BJ (cell line): ENCODE measurements around the gene FBF1. TPM values are rescaled to one million over a fixed set of nuclear protein-coding genes. Genes with fewer than 3 reads are reported as not detected.

Experiments
- CTCF ChIA-PET: fragments of 350-600 bp; formaldehyde crosslinking; extraction: SDS; loops from one replicate; lab custom pipeline; 2021; ENCODE audit warnings: antibody characterized with exemption, inconsistent platforms; lab: Yijun Ruan, JAX
- POLR2A ChIA-PET: fragments of 300-600 bp; sonication (Branson Sonifier 250); formaldehyde crosslinking; extraction: SDS; loops from one replicate; lab custom pipeline; 2021; ENCODE audit warnings: antibody characterized with exemption; lab: Charles Lee
- DNase-seq: peaks from one replicate; pipeline ENCODE4 v3.0.0-alpha.2; 2011; ENCODE audit warnings: low read depth
- H3K27me3 ChIP-seq: 2 replicates; pipeline ENCODE4 v1.6.0; 2011; ENCODE audit warnings: low read length; ENCODE audit not compliant: control insufficient read depth, insufficient read depth
- H3K36me3 ChIP-seq: 2 replicates; pipeline ENCODE4 v1.5.1; 2011; ENCODE audit warnings: low read length; ENCODE audit not compliant: control insufficient read depth, insufficient read depth
- H3K4me3 ChIP-seq: 2 replicates; pipeline ENCODE4 v1.5.1; 2011; ENCODE audit warnings: low read depth, mild to moderate bottlenecking, control low read depth, low read length
- CTCF ChIP-seq: IDR thresholded peaks from 2 replicates; pipeline ENCODE4 v1.5.1; 2011; ENCODE audit warnings: low read depth, mild to moderate bottlenecking, control low read depth, inconsistent platforms, low read length, moderate library complexity; ENCODE audit not compliant: insufficient read depth
- polyA plus RNA-seq: library from polyadenylated mRNA; depleted of rRNA; stranded (reverse); fragments of >200 nt; gene quantifications from 2 replicates; pipeline ENCODE4 v1.2.3, GENCODE V29; 2011

The FBF1 gene
- polyA plus RNA-seq, 1 experiment: 4.8 TPM

- DNase-seq: no peak
- TF ChIP-seq CTCF: no peak
- Histone ChIP-seq H3K36me3 (peaks cover 12% of the 10 kb centered on the region), H3K4me3 (no peak overlapping the region), H3K27me3 (no peaks in the 10 kb centered on the region)
- CTCF ChIA-PET: interaction anchor here (0.9 to 6.9 kb wide), 7 partner anchors 14 to 139 kb away, joined by 3 to 58 read pairs (median 7); partner anchors contain the start of gene TRIM47
- POLR2A ChIA-PET: no interaction called here
These were observed 48.2 kb downstream of the FBF1 start for GRCh38 chr17:75892556-75893224.

- no peak for DNase-seq
- Histone ChIP-seq H3K36me3 (peaks cover 10% of the 10 kb centered on the region), H3K27me3 (no peaks in the 10 kb centered on the region), H3K4me3 (no peak overlapping the region)
- ChIA-PET POLR2A (interaction anchor here (0.6 kb wide), 1 partner anchor 237 kb away, joined by 7 read pairs; no protein-coding TSS in a partner anchor), CTCF (interaction anchor here (0.9 to 1.1 kb wide), 4 partner anchors 13 to 138 kb away, joined by 3 to 4 read pairs (median 3); partner anchors contain the start of gene TRIM47)
- no peak for TF ChIP-seq CTCF
These were observed 49.0 kb downstream of the FBF1 start for GRCh38 chr17:75891605-75892555.

- POLR2A ChIA-PET: no interaction called here
- no peak for DNase-seq
- H3K27me3 ChIP-seq: no peaks in the 10 kb centered on the region
- CTCF ChIA-PET: interaction anchor here (1.1 kb wide), 1 partner anchor 14 kb away, joined by 4 read pairs; no protein-coding TSS in a partner anchor
- TF ChIP-seq CTCF: no peak
- H3K36me3 ChIP-seq: peaks cover 10% of the 10 kb centered on the region
- no peak overlapping the region for H3K4me3 ChIP-seq
These were observed 49.7 kb downstream of the FBF1 start for GRCh38 chr17:75891022-75891604.

GRCh38 chr17:75889454-75889853 lies 51.4 kb downstream of the FBF1 start:
- CTCF ChIA-PET: interaction anchor here (0.8 to 1.2 kb wide), 2 partner anchors 25 to 107 kb away, joined by 3 to 4 read pairs; no protein-coding TSS in a partner anchor
- no peak overlapping the region for H3K4me3 ChIP-seq
- TF ChIP-seq CTCF: no peak

More at GRCh38 chr17:75889454-75889853, 51.4 kb downstream of the FBF1 start:
- POLR2A ChIA-PET: interaction anchor here (0.6 kb wide), 1 partner anchor 15 kb away, joined by 3 read pairs; no protein-coding TSS in a partner anchor
- Histone ChIP-seq H3K36me3 (peaks cover 10% of the 10 kb centered on the region), H3K27me3 (no peaks in the 10 kb centered on the region)
- DNase-seq: no peak
